Neural progenitor cell (in vitro differentiated cells): ENCODE measurements around the gene LRP2.
"Not testable (repeated sequence)": the region's sequence is repeated elsewhere in the genome, so short reads cannot be mapped to it uniquely, and the experiment has no call there.

Experiments
- EZH2 ChIP-seq: fragments of 200-600 bp; sonication (generic); IDR thresholded peaks from 2 replicates; pipeline ENCODE4 v1.6.1; 2017; ENCODE audit warnings: antibody characterized with exemption, mild to moderate bottlenecking, moderate library complexity
- TF ChIP-seq, protein P1 (sequence below): fragments of 200-600 bp; sonication (generic); IDR thresholded peaks from 2 replicates; pipeline ENCODE4 v1.5.1; 2017; ENCODE audit warnings: antibody characterized with exemption, mild to moderate bottlenecking

DNA sequence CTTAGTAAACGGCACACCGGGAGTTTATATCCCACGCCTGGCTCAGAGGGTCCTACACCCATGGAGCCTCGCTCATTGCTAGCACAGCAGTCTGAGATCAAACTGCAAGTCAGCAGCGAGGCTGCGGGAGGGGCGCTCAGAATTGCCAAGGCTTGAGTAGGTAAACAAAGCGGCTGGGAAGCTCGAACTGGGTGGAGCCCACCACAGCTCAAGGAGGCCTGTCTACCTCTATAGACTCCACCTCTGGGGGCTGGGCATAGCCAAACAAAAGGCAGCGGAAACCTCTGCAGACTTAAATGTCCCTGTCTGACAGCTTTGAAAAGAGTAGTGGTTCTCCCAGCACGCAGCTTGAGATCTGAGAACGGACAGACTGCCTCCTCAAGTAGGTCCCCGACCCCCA is 37.2 kb upstream of the LRP2 start:
- TF ChIP-seq, protein P1, sequence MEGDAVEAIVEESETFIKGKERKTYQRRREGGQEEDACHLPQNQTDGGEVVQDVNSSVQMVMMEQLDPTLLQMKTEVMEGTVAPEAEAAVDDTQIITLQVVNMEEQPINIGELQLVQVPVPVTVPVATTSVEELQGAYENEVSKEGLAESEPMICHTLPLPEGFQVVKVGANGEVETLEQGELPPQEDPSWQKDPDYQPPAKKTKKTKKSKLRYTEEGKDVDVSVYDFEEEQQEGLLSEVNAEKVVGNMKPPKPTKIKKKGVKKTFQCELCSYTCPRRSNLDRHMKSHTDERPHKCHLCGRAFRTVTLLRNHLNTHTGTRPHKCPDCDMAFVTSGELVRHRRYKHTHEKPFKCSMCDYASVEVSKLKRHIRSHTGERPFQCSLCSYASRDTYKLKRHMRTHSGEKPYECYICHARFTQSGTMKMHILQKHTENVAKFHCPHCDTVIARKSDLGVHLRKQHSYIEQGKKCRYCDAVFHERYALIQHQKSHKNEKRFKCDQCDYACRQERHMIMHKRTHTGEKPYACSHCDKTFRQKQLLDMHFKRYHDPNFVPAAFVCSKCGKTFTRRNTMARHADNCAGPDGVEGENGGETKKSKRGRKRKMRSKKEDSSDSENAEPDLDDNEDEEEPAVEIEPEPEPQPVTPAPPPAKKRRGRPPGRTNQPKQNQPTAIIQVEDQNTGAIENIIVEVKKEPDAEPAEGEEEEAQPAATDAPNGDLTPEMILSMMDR = not testable (repeated sequence)
- not testable (repeated sequence) for TF ChIP-seq EZH2
